ENCODE data around the gene FOXN4. TPM values are rescaled to one million over a fixed set of nuclear protein-coding genes. Genes with fewer than 3 reads are reported as not detected.
A peak's percentile ranks its signal among the peaks of the same experiment; 100 is the strongest.

Gene FOXN4
- total and polyA plus RNA-seq, 2 donors (not counting 1 experiment from before 2014, with no cell fraction given) = not detected

- no peaks in the 10 kb centered on the region for H3K4me1 ChIP-seq (ENCODE audit: control insufficient read depth, extremely low read depth, insufficient read depth, low read length)
- no peak overlapping the region for H2AFZ ChIP-seq (ENCODE audit: low read length)
- H3K79me2 ChIP-seq (ENCODE audit: control insufficient read depth, insufficient read depth, low read length) = no peaks in the 10 kb centered on the region
- H3K27me3 ChIP-seq (ENCODE audit: control insufficient read depth, insufficient read depth, low read length) = no peaks in the 10 kb centered on the region
- TF ChIP-seq EZH2 (IDR thresholded peaks at IDR 0.05; ENCODE audit: low read length, missing control alignments) (no peak), CTCF (conservative IDR thresholded peaks at IDR 0.05 in 1 of 2, IDR thresholded peaks at IDR 0.05 in 1 of 2; ENCODE audit: low read depth in 1 of 2, low read length in 2 of 2) (no peak)
- no peak overlapping the region for H3K27ac ChIP-seq (ENCODE audit: insufficient read depth, low read length)
- H3K4me3 ChIP-seq (replicated peaks in 1 of 4; ENCODE audit: control extremely low read depth in 1 of 4, insufficient read depth in 1 of 4, low read depth in 3 of 4, low read length in 4 of 4) = no peak overlapping the region
- no peaks in the 10 kb centered on the region for H4K20me1 ChIP-seq (ENCODE audit: control insufficient read depth, extremely low read depth, insufficient read depth, low read length)
- H3K9ac ChIP-seq (ENCODE audit: insufficient read depth, low read length) = no peak overlapping the region
- no peaks in the 10 kb centered on the region for H3K36me3 ChIP-seq (ENCODE audit: control insufficient read depth, insufficient read depth, low read length)
- H3K9me3 ChIP-seq (ENCODE audit: control insufficient read depth, insufficient read depth, low read depth, low read length) = no peaks in the 10 kb centered on the region
- no peak overlapping the region for H3K4me2 ChIP-seq (ENCODE audit: extremely low read depth, insufficient read depth, low read length)
- DNase-seq (ENCODE audit: low read depth in 2 of 2) = peak in 1 of 2 donors; percentile 19
Measured at GRCh38 chr12:109289004-109289403, 20.1 kb downstream of the FOXN4 start.

- Histone ChIP-seq H2AFZ (ENCODE audit: low read length) (no peak overlapping the region), H3K4me2 (ENCODE audit: extremely low read depth, insufficient read depth, low read length) (no peak overlapping the region), H3K27me3 (ENCODE audit: control insufficient read depth, insufficient read depth, low read length) (no peaks in the 10 kb centered on the region), H3K9ac (ENCODE audit: insufficient read depth, low read length) (no peak overlapping the region), H3K4me1 (ENCODE audit: control insufficient read depth, extremely low read depth, insufficient read depth, low read length) (no peaks in the 10 kb centered on the region), H3K36me3 (ENCODE audit: control insufficient read depth, insufficient read depth, low read length) (no peaks in the 10 kb centered on the region), H3K27ac (ENCODE audit: insufficient read depth, low read length) (no peak overlapping the region), H4K20me1 (ENCODE audit: control insufficient read depth, extremely low read depth, insufficient read depth, low read length) (no peaks in the 10 kb centered on the region), H3K4me3 (replicated peaks in 1 of 4; ENCODE audit: control extremely low read depth in 1 of 4, insufficient read depth in 1 of 4, low read depth in 3 of 4, low read length in 4 of 4) (no peak overlapping the region), H3K79me2 (ENCODE audit: control insufficient read depth, insufficient read depth, low read length) (no peaks in the 10 kb centered on the region), H3K9me3 (ENCODE audit: control insufficient read depth, insufficient read depth, low read depth, low read length) (no peaks in the 10 kb centered on the region)
- no peak for DNase-seq (ENCODE audit: low read depth in 2 of 2)
- TF ChIP-seq CTCF (conservative IDR thresholded peaks at IDR 0.05 in 1 of 2, IDR thresholded peaks at IDR 0.05 in 1 of 2; ENCODE audit: low read depth in 1 of 2, low read length in 2 of 2) (no peak), EZH2 (IDR thresholded peaks at IDR 0.05; ENCODE audit: low read length, missing control alignments) (no peak)
Measured at GRCh38 chr12:109288571-109288970, 20.5 kb downstream of the FOXN4 start.

GRCh38 chr12:109287811-109288469, 21.1 kb downstream of the FOXN4 start:
- Histone ChIP-seq H3K4me2 (ENCODE audit: extremely low read depth, insufficient read depth, low read length) (no peak overlapping the region), H3K36me3 (ENCODE audit: control insufficient read depth, insufficient read depth, low read length) (no peaks in the 10 kb centered on the region), H3K4me1 (ENCODE audit: control insufficient read depth, extremely low read depth, insufficient read depth, low read length) (no peaks in the 10 kb centered on the region), H3K27me3 (ENCODE audit: control insufficient read depth, insufficient read depth, low read length) (no peaks in the 10 kb centered on the region), H3K9ac (ENCODE audit: insufficient read depth, low read length) (no peak overlapping the region), H3K9me3 (ENCODE audit: control insufficient read depth, insufficient read depth, low read depth, low read length) (no peaks in the 10 kb centered on the region), H3K4me3 (replicated peaks in 1 of 4; ENCODE audit: control extremely low read depth in 1 of 4, insufficient read depth in 1 of 4, low read depth in 3 of 4, low read length in 4 of 4) (no peak overlapping the region), H2AFZ (ENCODE audit: low read length) (no peak overlapping the region), H3K27ac (ENCODE audit: insufficient read depth, low read length) (no peak overlapping the region), H3K79me2 (ENCODE audit: control insufficient read depth, insufficient read depth, low read length) (no peaks in the 10 kb centered on the region), H4K20me1 (ENCODE audit: control insufficient read depth, extremely low read depth, insufficient read depth, low read length) (no peaks in the 10 kb centered on the region)
- TF ChIP-seq CTCF (conservative IDR thresholded peaks at IDR 0.05 in 1 of 2, IDR thresholded peaks at IDR 0.05 in 1 of 2; ENCODE audit: low read depth in 1 of 2, low read length in 2 of 2) = no peak
- no peak for DNase-seq (ENCODE audit: low read depth in 2 of 2)

All from fibroblast of lung (primary cell).